Activated T-cell treated with anti-CD3 and anti-CD28 coated beads, Interleukin-2, amount 50 U/mL, for 48 hours (primary cell): Measurements from ENCODE around the gene KEL.

Source experiments
- DNase-seq, 2 experiments: peaks; one replicate each; pipeline ENCODE4 v3.0.0-alpha.2; 2020

The KEL gene

GRCh38 chr7:142927085-142927745 lies 34.9 kb downstream of the KEL start:
- DNase-seq = no peak

GRCh38 chr7:142925413-142925812 lies 36.8 kb downstream of the KEL start:
- DNase-seq = peak in 1 of 2 experiments; percentile 22

DNA sequence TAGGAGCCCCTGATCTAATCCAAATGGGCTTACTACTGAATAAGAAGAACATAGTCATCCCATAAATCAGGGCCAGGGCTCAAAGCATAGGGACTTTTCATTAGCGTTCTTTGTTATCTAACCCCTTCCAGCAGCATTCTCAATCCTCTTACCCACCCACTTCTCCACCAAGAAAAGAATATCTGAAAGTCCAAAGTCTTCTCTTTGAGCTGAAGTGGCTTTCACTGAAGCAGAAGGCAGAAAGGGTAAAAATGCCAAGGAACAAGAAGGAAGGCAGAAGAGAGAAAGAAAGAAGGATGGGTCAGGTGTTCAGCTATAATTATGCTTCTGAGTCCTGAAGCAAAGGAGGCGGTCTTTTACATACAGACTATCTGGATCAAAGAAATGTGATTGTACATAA lies 38.8 kb downstream of the KEL start:
- DNase-seq = no peak

- DNase-seq = no peak
Measured at GRCh38 chr7:142919656-142920055, 42.5 kb downstream of the KEL start.

DNA sequence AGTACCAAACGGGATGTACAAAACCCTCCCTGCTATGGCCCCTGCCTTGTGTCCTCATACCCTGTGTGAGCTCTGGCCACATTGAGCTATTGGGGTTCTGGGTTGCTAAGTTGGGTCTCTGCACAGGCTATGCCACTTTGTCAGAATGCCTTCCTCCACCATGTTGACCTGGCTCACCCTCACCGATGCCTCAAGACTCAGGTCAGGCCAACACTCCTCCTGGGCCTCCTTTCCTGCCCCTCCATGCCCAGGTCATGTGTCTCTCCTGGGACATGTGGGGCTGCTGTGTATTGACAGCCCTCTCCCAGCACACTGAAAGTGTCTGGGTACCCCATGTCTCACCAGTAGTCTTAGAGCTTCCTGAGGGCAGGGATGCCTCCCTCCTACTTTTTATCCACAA lies 43.3 kb downstream of the KEL start:
- DNase-seq = no peak

GRCh38 chr7:142917447-142917846 lies 44.7 kb downstream of the KEL start:
- DNase-seq = no peak

GRCh38 chr7:142916508-142916907 lies 45.7 kb downstream of the KEL start:
- DNase-seq = no peak

DNA sequence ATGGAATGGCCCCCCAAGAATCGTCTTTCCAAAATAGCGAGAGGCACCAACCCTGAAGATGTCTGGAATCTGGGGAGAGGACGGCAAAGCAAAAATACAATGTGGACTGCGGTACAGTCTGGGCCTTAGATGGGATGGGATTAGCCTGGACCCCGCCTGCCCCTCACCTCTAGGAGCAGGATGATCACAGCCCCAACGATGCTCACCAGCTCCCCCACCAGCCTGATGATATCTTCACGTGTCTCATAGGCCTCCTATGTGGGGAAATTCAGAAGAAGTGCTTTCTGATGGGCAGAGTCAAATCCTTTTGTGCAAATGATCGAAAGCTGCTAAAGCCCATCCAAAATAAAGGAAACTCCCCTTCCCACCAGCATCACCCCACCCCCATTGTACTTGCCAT lies 46.8 kb downstream of the KEL start:
- no peak for DNase-seq

DNA sequence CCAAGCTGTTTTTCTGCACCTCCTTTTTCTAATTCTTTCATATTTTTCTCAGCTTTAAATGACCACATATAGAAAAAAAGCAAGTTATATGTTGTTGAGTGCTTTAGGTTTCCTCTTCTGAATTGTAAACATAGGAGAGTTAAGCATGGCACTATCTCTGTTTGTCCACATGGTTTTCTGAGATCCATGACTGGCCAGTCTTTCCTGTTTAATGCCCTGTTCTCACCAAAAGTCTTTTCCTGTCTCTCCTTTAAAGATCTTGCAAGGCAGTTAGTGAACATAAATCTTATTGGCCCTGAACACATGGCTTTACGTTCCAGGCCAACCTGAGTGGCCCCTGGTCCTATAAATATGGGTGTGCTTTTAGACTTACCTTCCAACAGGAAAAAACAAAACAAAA lies 48.0 kb downstream of the KEL start:
- DNase-seq = no peak

DNA sequence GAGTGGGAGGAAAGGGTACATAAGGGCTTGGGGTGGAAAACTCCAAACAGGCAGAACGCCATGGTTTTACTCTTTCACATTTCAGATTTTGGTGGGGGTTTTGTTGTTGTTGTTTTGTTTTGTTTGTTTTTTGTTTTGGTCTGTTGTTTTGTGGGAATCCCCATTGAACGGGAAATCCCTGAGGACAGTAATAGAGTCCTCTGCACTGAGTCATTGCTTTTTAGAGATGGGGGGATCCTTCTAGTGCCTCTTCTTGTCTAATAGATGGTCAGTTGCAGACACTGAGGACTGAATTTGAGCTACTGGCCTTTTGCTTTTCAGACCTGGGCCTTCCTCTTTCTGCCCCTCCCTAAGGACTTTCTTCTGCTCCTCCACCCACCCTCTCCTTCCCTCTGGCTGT lies 48.6 kb downstream of the KEL start:
- no peak for DNase-seq

- no peak for DNase-seq
Measured at GRCh38 chr7:142913051-142913450, 49.1 kb downstream of the KEL start.

DNA sequence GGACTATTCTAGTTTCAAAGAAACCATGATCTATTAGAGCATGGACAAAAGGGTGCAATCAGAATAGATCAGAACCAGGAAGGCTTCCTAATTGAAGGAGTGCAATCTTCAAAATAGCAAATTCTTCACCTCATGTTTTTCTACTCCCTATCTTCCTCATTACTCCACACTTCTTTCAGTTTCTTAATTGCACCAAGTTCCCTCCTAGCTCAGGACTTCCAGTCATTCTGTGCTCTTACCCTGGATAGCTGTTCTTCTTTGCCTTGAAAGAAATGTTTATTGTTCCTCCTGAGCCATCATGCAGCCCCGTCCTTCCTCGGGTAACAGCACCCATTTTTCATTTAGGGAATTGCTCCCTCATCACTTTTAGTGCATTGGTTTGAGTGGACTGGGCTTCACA lies 51.7 kb downstream of the KEL start:
- DNase-seq = no peak

DNA sequence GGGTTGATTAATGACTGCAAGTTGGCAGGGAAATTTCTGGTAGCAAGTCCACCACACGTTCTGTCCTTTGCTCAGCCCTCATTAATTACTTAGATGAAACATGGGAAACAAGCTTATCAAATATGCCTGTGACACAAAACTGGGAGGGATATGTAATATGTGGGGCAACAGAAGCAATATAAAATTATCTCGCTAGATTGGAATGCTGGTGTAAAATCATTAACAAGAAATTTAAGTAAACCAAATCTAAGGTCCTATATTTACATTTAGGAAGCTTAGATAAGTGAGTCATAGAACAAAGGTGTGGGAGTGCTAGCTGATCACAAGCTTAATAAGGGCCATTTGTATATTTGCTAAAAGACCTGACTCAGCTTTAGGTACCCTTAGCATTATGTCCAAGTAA lies 52.1 kb downstream of the KEL start:
- no peak for DNase-seq

DNA sequence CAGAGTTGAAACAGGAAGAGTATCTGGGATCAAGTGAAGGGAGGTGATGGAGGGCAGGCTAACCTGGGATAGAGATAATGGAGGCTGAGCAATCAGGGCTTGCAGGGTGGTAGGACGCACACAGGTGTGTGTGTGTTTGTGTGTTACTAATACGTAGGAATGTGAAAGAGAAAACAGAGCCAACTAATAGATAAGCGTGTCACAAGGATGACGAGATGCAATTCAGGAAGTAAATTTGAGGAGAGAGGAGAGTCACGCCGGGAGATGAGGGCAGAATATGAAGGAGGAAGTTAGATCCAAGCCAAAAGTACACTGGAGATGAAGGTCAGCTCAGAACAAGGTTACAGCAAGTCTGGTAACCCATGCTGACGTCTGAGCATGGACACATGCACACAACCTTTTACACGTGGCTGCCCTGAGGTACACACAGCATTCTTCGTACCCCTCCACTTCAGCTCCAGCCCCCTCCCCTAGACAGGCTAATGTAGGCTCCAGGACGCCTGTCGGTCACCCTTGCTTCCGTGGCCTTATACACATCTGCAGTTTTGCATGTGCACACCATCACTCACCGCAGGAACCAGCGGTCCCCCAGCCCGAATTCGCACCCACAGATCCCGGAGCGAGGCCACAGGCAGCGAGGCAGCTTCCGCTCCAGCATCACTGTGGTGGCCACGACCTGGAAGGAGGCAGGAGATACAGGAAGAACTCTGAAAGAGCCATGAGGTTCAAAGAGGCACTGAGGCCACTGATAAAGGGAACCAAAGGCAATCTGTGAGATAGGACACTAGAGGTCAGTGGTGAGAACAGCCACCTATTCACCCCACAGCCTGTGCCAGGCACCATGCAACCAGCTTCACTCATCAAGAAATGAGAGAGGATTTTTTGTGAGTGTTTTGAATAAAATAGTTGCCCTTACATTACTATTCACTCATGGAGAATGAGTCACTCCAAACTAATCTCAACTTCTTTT lies 53.0 kb downstream of the KEL start:
- no peak for DNase-seq

- no peak for DNase-seq
Measured at GRCh38 chr7:142908290-142908689, 53.9 kb downstream of the KEL start.

DNA sequence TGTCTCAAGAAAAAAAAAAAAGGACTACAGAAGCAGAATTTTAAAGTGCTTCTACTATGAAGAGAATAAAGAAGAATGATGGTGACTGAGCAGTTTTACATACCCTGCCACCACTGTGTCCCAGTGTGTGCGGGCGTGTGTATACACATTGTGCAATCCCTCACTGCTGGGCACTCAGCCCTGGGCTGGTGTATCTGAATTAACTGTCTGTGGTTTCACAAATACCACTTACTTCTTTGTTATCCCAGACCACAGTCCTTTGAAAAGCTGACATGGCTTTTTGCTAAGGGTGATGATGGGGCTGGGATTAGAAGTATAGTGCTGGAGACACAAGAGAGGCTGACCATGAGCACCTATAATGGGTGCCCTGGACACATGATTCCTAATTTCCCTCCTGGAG lies 55.5 kb downstream of the KEL start:
- no peak for DNase-seq

- DNase-seq = no peak
Measured at GRCh38 chr7:142905759-142906158, 56.4 kb downstream of the KEL start.

DNA sequence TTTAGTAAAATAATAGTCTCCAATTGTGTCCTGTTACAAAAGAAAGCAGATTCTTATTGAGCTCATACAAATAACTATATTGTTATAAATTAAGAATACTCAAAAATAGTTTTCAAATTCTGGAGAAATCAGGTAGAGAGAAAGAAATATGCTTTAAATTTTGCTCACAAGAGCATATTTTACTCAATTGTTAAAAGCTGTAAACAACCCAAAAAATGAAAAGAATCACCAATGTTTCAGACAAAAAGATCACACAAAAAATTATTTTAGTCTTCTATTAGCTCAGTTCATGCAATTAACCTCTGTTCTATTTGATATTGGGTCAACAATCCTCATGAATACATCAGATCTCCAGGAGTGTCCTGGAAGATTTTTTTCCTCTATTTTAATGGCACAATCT lies 58.0 kb downstream of the KEL start:
- DNase-seq = no peak

DNA sequence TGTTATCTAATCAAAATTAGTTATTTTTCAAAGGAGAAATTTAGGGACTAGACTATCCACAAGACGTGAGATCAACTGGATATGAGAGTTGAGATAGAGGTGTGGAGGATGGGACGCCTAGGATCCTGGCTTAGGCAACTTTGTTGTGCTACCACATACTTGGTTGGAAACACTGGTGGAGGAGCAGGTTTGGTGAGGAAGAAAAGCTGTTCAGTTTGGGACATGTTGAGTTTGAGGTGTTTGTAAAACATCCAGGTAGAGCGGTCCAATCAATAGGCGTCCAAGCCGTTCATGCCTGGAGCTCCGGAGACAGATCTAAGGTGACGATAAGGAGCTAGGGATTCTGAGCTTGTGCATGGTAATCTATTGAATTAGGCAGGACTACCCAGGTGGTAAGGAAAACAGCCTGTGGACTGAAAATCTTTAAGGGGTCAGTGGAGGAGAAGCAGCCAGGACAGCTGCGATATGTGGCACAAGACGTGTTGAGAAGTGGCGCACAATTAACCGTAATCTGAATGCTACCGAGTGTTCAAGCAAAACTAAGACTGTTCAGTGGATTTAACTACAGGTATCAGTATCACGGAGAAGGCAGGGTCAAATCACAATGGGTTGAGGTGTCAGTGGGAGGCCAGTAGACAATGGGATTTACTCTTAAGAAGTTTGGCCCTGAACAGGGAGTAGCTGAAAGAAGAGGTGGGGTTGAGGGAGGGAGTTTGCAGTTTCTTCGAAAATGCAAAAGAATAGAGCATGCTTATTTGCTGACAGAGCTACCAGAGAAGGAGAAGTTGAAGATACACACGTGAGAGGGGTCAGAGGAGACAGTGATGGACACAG lies 60.5 kb downstream of the KEL start:
- DNase-seq = no peak

DNA sequence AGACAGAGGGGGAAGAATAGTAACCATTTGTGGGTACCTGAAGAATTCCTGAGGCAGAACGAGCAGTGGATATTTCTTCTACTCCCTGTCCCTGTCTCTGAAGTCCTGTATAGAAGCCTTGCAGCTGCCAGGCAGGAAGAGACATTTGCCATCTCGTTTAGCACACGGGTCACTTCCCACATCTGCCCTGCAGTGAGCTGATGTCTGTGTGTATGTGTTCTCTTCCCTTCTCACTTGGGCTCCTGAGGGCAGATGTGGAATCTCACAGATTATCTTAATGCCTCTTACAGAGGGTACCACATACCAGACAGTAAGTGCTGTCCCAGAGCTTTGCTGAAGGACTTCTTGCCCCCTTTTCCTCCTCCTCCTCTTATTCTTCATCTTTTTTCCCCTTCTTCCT lies 62.5 kb downstream of the KEL start:
- no peak for DNase-seq

- DNase-seq = no peak
Measured at GRCh38 chr7:142898377-142899170, 63.6 kb downstream of the KEL start.

GRCh38 chr7:142897691-142898090 lies 64.5 kb downstream of the KEL start:
- no peak for DNase-seq
